ENCODE results near the gene PIP4K2A. TPM values are rescaled to one million over a fixed set of nuclear protein-coding genes. Genes with fewer than 3 reads are reported as not detected.

PIP4K2A gene
- total and polyA plus RNA-seq, 10 donors: 30.1 to 168 (median 101) TPM

DNA sequence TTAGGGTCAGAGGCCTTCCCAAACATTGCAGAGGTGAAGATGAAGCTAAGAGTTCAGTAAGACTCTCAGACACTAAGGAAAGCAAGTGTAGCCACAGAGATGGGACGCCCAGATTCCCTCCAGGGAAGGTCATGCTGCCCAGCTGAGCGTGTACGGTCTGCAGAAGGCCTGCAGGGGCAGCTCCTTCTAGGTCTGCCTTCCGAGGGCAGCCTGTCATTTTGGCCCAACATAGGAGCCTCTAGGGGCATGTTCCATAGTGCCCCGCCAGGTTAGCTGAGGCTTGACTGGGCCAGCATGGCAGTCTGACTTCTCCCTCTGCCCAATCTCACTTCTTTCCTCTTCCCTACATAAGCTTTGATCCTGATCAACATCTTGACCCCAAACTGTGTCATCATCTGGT, 130.7 kb downstream of the PIP4K2A start:
- TF ChIP-seq POLR2A (IDR thresholded peaks at IDR 0.05) (no peak), POLR2AphosphoS5 (IDR thresholded peaks at IDR 0.05) (peak in 1 of 3 donors; percentile 17)
- H3K27me3 ChIP-seq (replicated peaks in 1 of 7): no peaks in the 10 kb centered on the region
- peak overlapping the region in 1 of 8 donors; percentile 16 for H3K27ac ChIP-seq
- H3K36me3 ChIP-seq: peaks cover 0 to 94% (median 28%) of the 10 kb centered on the region in 6 donors
- intact Hi-C loops (cut with DNase I; ENCODE audit: low total_unique reads): no loop called here
- peaks cover 0 to 64% (median 5%) of the 10 kb centered on the region in 6 donors for H3K4me1 ChIP-seq
- DNase-seq: no peak
- H3K9me3 ChIP-seq: no peaks in the 10 kb centered on the region
- no peak overlapping the region for H3K4me3 ChIP-seq
- 91 to 99% (median 92%) methylated on average over 5 of the region's 5 CpGs for WGBS, 5 donors

- TF ChIP-seq POLR2A (IDR thresholded peaks at IDR 0.05) (no peak), POLR2AphosphoS5 (IDR thresholded peaks at IDR 0.05) (no peak), CTCF (IDR thresholded peaks at IDR 0.05 in 8 of 11, conservative IDR thresholded peaks at IDR 0.05 in 3 of 11) (no peak)
- intact Hi-C loops (cut with DNase I; ENCODE audit: low total_unique reads): no loop called here
- H3K27me3 ChIP-seq (replicated peaks in 1 of 7): no peaks in the 10 kb centered on the region
- H3K4me3 ChIP-seq: no peak overlapping the region
- no peaks in the 10 kb centered on the region for H3K9me3 ChIP-seq
- 50 to 69% (median 60%) methylated on average over 2 of the region's 2 CpGs for WGBS, 5 donors
- peaks cover 0 to 94% (median 36%) of the 10 kb centered on the region in 6 donors for H3K36me3 ChIP-seq
- no peak for DNase-seq
- peak overlapping the region in 5 of 8 donors; percentile 12 to 78 (median 56) for H3K27ac ChIP-seq
- H3K4me1 ChIP-seq: peaks cover 0 to 52% (median 3%) of the 10 kb centered on the region in 6 donors
Observed at GRCh38 chr10:22581461-22581860, 132.9 kb downstream of the PIP4K2A start.

- DNase-seq: no peak
- H3K27me3 ChIP-seq (replicated peaks in 1 of 7): no peaks in the 10 kb centered on the region
- H3K9me3 ChIP-seq: no peaks in the 10 kb centered on the region
- WGBS, 5 donors: 88 to 94% (median 91%) methylated on average over 9 of the region's 9 CpGs
- TF ChIP-seq POLR2AphosphoS5 (IDR thresholded peaks at IDR 0.05) (no peak), POLR2A (IDR thresholded peaks at IDR 0.05) (no peak), CTCF (IDR thresholded peaks at IDR 0.05 in 8 of 11, conservative IDR thresholded peaks at IDR 0.05 in 3 of 11) (no peak)
- H3K4me3 ChIP-seq: no peak overlapping the region
- peaks cover 0 to 44% (median 0%) of the 10 kb centered on the region in 6 donors for H3K4me1 ChIP-seq
- intact Hi-C loops (cut with DNase I; ENCODE audit: low total_unique reads): no loop called here
- H3K27ac ChIP-seq: peak overlapping the region in 3 of 8 donors; percentile 56 to 78 (median 73)
- H3K36me3 ChIP-seq: peaks cover 0 to 99% (median 43%) of the 10 kb centered on the region in 6 donors
Observed at GRCh38 chr10:22580711-22581110, 133.7 kb downstream of the PIP4K2A start.

- H3K4me3 ChIP-seq: no peak overlapping the region
- no peak for DNase-seq
- peaks cover 0 to 47% (median 0%) of the 10 kb centered on the region in 6 donors for H3K4me1 ChIP-seq
- TF ChIP-seq CTCF (IDR thresholded peaks at IDR 0.05 in 8 of 11, conservative IDR thresholded peaks at IDR 0.05 in 3 of 11) (no peak), POLR2AphosphoS5 (IDR thresholded peaks at IDR 0.05) (no peak), POLR2A (IDR thresholded peaks at IDR 0.05) (no peak)
- H3K27ac ChIP-seq: no peak overlapping the region
- no peaks in the 10 kb centered on the region for H3K9me3 ChIP-seq
- H3K36me3 ChIP-seq: peaks cover 0 to 99% (median 44%) of the 10 kb centered on the region in 6 donors
- no peaks in the 10 kb centered on the region for H3K27me3 ChIP-seq (replicated peaks in 1 of 7)
- WGBS, 5 donors: 80 to 87% (median 84%) methylated on average over 7 of the region's 7 CpGs
- intact Hi-C loops (cut with DNase I; ENCODE audit: low total_unique reads): loop anchor here (10.0 kb wide), 2 partner anchors 405 to 575 kb away; partner anchors contain the start of gene DNAJC1
Observed at GRCh38 chr10:22579826-22580225, 134.6 kb downstream of the PIP4K2A start.

Data from spleen (tissue), 11 donors.